GM12801 (cell line): ENCODE data around the gene GPHA2.

Experiments used
- CTCF ChIP-seq: IDR thresholded peaks from one replicate; pipeline ENCODE4 v1.5.1; 2011; ENCODE audit warnings: control low read depth; ENCODE audit not compliant: insufficient read length; ENCODE audit errors: extremely low read depth

Gene GPHA2

GRCh38 chr11:64887757-64888405, 47.8 kb downstream of the GPHA2 start:
- TF ChIP-seq CTCF = no peak

GRCh38 chr11:64887234-64887756, 48.4 kb downstream of the GPHA2 start:
- TF ChIP-seq CTCF = no peak

GRCh38 chr11:64885367-64886286, 50.1 kb downstream of the GPHA2 start:
- no peak for TF ChIP-seq CTCF
